Measurements from ENCODE around the gene SSR1. TPM values are rescaled to one million over a fixed set of nuclear protein-coding genes. Genes with fewer than 3 reads are reported as not detected.

Gene SSR1
- total RNA-seq, 4 donors from 2014 or later, result 55.9 to 113 (median 74.8) TPM

DNA sequence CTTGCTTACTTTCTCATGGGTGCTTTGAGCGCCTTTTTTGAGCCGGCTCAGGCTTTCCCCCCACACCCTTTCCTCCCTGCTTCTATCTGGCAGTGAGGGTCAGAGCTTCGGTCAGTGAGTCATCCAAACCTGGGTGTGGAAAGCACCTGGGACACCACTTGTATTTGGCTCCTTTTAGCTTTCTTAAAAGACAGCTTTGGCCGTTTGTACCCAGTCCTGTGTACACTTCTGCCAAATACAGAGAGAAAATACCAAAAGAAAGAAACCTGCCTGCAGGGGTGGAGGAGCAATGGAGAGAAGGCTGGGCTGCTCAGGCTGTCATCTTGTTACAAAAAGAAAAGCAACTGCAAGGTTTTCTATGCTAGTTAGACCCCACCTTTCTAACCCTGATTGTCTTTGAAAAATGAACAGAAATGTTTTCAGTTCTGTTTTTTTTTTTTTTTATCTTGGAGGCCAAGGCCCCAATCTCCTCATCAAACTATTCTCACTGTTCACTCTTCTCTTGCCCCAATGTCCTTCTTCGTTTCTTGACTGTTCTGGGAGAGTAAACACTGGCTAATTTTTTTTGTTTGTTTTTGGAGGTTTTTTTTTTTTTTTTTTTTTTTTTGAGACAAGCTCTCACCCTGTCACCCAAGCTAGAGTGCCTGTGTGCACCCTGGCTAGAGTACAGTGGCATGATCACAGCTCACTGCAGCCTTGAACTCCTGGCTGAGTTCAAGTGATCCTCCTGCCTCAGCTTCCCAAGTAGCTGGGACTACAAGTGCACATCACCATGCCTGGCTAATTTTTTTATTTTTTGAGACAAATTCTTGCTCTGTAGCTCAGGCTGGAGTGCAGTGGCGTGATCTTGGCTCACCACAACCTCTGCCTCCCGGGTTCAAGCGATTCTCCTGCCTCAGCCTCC lies 76.4 kb downstream of the SSR1 start:
- DNase-seq, result peak; percentile 53 to 54
- WGBS, 2 donors, result 53 to 55% methylated on average over 8 of the region's 8 CpGs
- H3K4me1 ChIP-seq, result peaks cover 25 to 47% of the 10 kb centered on the region in 2 donors
- peaks cover 9 to 11% of the 10 kb centered on the region in 2 donors for H3K36me3 ChIP-seq
- H3K27ac ChIP-seq, result peak overlapping the region; percentile 67 to 87 (median 77)
- H3K4me3 ChIP-seq (replicated peaks in 1 of 3), result no peak overlapping the region
- no peaks in the 10 kb centered on the region for H3K9me3 ChIP-seq
- TF ChIP-seq POLR2A (IDR thresholded peaks at IDR 0.05), result no peak
- TF ChIP-seq, protein P1, sequence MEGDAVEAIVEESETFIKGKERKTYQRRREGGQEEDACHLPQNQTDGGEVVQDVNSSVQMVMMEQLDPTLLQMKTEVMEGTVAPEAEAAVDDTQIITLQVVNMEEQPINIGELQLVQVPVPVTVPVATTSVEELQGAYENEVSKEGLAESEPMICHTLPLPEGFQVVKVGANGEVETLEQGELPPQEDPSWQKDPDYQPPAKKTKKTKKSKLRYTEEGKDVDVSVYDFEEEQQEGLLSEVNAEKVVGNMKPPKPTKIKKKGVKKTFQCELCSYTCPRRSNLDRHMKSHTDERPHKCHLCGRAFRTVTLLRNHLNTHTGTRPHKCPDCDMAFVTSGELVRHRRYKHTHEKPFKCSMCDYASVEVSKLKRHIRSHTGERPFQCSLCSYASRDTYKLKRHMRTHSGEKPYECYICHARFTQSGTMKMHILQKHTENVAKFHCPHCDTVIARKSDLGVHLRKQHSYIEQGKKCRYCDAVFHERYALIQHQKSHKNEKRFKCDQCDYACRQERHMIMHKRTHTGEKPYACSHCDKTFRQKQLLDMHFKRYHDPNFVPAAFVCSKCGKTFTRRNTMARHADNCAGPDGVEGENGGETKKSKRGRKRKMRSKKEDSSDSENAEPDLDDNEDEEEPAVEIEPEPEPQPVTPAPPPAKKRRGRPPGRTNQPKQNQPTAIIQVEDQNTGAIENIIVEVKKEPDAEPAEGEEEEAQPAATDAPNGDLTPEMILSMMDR (IDR thresholded peaks at IDR 0.05), result no peak
- intact Hi-C loops (cut with DNase I), result no loop called here
- no peaks in the 10 kb centered on the region for H3K27me3 ChIP-seq

DNA sequence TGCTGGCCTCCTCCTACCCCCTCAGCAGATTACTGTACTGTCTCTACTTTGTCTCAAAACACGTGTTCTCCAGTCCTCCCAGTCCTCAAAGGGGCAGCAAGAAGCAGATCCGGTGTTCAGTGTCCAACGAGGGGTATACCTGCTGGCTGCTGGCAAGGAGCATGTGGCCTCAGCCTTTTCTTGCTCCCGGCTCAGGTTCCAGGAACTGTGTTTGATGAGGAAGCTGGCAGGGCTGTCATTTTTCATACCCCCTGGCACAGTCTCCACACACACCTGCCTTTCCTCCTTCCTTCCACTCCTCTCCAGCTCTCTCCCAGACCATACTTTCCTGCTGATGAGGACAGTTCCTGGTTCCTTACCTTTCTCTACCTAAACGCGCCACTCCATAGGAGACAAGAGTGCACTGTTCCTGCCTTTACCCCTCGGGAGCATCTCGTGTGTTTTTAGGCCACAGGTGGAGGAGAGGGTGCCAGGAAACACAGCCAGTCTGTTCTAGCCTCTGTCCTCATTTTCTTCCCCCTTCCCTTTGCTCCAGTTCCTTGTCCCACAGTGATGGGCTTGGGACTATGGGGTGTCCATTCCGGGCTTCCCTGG lies 77.2 kb downstream of the SSR1 start:
- Histone ChIP-seq H3K9me3 (no peaks in the 10 kb centered on the region), H3K27ac (peak overlapping the region; percentile 67 to 87 (median 77)), H3K4me1 (peaks cover 25 to 44% of the 10 kb centered on the region in 2 donors), H3K36me3 (peaks cover 13 to 16% of the 10 kb centered on the region in 2 donors), H3K27me3 (no peaks in the 10 kb centered on the region), H3K4me3 (replicated peaks in 1 of 3) (no peak overlapping the region)
- peak; percentile 45 to 51 for DNase-seq
- TF ChIP-seq POLR2A (IDR thresholded peaks at IDR 0.05), result no peak
- TF ChIP-seq, protein P1 (IDR thresholded peaks at IDR 0.05), result no peak
- WGBS, 2 donors, result 37 to 42% methylated on average over 9 of the region's 9 CpGs
- intact Hi-C loops (cut with DNase I), result no loop called here

DNA sequence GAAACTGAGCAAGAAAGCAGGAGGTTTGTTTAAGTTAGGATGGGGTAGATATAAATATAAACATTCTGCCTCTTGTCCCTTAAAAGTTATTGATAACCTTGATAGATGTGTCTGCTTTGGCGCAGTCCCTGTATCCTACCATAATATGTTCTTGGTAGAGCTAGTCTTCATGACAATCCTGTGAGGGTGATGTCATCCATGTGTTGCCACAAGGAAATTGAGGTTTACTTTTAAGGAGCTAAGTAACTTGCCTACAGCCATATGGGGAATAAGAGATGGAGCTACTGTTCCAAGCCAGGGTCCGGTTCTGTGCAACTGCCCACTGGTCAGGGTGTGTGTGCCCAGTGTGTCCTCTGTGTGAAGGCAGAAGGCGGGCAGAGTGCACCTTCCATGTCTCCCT lies 78.5 kb downstream of the SSR1 start:
- Histone ChIP-seq H3K4me3 (replicated peaks in 1 of 3) (no peak overlapping the region), H3K36me3 (peaks cover 22 to 29% of the 10 kb centered on the region in 2 donors), H3K9me3 (no peaks in the 10 kb centered on the region), H3K27me3 (no peaks in the 10 kb centered on the region), H3K4me1 (peaks cover 25 to 44% of the 10 kb centered on the region in 2 donors), H3K27ac (peak overlapping the region in 2 of 3 donors; percentile 77 to 87)
- WGBS, 2 donors, result 94 to 98% methylated on average over 3 of the region's 3 CpGs
- intact Hi-C loops (cut with DNase I), result no loop called here
- TF ChIP-seq, protein P1 (IDR thresholded peaks at IDR 0.05), result no peak
- TF ChIP-seq POLR2A (IDR thresholded peaks at IDR 0.05), result no peak
- DNase-seq, result no peak

DNA sequence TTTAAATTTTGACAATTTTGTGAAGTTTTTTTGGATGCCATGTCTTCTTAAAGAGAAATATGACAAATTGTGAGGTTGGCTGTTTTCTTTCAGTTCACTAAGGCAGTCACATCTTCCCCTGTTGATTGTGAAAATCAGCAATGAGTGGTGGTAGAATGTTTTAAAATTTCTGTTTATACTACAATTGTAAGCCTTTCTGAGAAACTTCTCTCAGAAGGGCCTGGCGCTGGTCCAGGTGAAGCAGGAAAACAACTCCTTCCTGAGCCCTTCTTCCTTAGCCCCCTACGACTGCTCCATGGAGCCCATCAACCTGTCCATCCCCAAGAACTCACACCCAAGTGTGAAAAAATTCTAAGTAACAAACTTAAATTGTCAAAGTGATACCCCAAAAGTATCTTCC lies 80.6 kb downstream of the SSR1 start:
- H3K4me3 ChIP-seq (replicated peaks in 1 of 3), result no peak overlapping the region
- no peaks in the 10 kb centered on the region for H3K27me3 ChIP-seq
- DNase-seq, result peak; percentile 81
- peaks cover 35 to 42% of the 10 kb centered on the region in 2 donors for H3K36me3 ChIP-seq
- TF ChIP-seq POLR2A (IDR thresholded peaks at IDR 0.05), result no peak
- TF ChIP-seq, protein P1 (IDR thresholded peaks at IDR 0.05), result no peak
- 60 to 67% methylated on average over 2 of the region's 2 CpGs for WGBS, 2 donors
- H3K4me1 ChIP-seq, result peaks cover 25 to 34% of the 10 kb centered on the region in 2 donors
- no peaks in the 10 kb centered on the region for H3K9me3 ChIP-seq
- H3K27ac ChIP-seq, result peak overlapping the region in 2 of 3 donors; percentile 58 to 70
- intact Hi-C loops (cut with DNase I), result no loop called here

Measured in thyroid gland (tissue), 4 donors.